Measurements from ENCODE around the gene GPR137C. TPM values are rescaled to one million over a fixed set of nuclear protein-coding genes. Genes with fewer than 3 reads are reported as not detected.

The GPR137C gene
- total RNA-seq, 3 donors from 2014 or later = 0.43 to 0.82 (median 0.51) TPM

- no peak for TF ChIP-seq CTCF (IDR thresholded peaks at IDR 0.05)
- Histone ChIP-seq H3K4me3 (no peak overlapping the region), H3K36me3 (ENCODE audit: low read depth) (no peaks in the 10 kb centered on the region), H3K4me1 (ENCODE audit: low read depth) (peaks cover 2% of the 10 kb centered on the region), H3K9me3 (no peaks in the 10 kb centered on the region)
- no peak for ATAC-seq
- DNase-seq = no peak
- intact Hi-C loops (cut with DNase I, micrococcal nuclease) = no loop called here
Measured at GRCh38 chr14:52527052-52527451, 25.6 kb upstream of the GPR137C start.

DNA sequence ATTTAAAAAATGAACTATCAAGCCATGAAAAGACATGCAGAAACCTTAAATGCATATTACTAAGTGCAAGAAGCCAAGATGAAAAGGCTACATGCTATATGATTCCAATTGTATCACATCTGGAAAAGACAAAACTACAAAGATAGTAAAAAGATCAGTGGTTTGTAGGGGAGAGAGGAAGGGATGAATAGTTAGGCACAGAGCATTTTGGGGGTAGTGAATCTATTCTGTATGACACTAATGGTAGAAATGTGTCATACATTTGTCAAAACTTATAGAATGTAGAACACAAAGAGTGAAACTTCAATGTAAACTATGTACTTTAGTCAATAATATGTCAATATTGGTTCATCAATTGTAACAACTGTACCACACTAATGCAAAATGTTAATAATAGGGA is 21.2 kb upstream of the GPR137C start:
- no peak for DNase-seq
- intact Hi-C loops (cut with DNase I, micrococcal nuclease) = no loop called here

DNA sequence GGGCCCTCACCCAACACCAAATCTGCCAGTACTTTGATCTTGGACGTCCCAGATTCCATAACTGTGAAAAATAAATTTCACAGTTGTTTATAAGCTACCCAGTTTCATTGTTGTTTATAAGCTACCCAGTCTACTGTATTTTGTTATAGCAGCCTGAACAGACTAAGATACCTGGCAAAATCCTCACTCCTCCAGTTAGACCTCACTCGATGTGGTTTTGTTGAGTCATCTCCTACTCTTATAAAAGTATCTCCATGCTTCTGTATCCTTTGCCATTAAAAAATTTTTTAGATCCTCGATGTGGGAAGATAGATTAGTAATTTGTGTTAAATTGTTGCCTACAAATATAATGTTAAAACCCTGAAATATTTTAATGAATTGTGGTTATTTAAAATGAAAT is 16.4 kb upstream of the GPR137C start:
- no peaks in the 10 kb centered on the region for H3K9me3 ChIP-seq
- no peak for TF ChIP-seq CTCF (IDR thresholded peaks at IDR 0.05)
- H3K4me3 ChIP-seq = no peak overlapping the region
- H3K36me3 ChIP-seq (ENCODE audit: low read depth) = no peaks in the 10 kb centered on the region
- ATAC-seq (no peak), DNase-seq (no peak)
- intact Hi-C loops (cut with DNase I, micrococcal nuclease) = no loop called here
- no peaks in the 10 kb centered on the region for H3K4me1 ChIP-seq (ENCODE audit: low read depth)

More for the DNA sequence above, 21.2 kb upstream of the GPR137C start:
- ATAC-seq = no peak
- H3K36me3 ChIP-seq (ENCODE audit: low read depth) = no peaks in the 10 kb centered on the region
- no peaks in the 10 kb centered on the region for H3K9me3 ChIP-seq
- no peaks in the 10 kb centered on the region for H3K4me1 ChIP-seq (ENCODE audit: low read depth)
- no peak overlapping the region for H3K4me3 ChIP-seq
- no peak for TF ChIP-seq CTCF (IDR thresholded peaks at IDR 0.05)

DNA sequence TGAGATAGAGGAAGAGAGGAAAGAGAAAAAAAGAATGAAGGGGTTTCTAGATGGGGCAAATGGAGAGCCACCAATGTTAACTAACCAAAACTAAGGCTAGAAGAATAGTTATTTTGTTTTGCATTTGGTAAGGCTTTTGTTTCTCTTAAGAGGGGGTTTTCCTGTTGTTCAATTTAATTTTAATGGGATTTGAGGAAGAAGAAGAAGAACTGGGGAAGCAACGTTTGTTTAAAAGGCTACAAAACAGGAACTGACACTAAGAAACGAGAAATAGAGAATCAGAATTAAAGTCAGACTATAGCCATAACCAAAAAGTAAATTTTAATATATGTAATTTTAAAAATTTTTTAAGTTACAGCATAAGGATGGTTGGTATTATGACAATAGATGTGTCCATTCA is 14.0 kb upstream of the GPR137C start:
- Histone ChIP-seq H3K4me3 (no peak overlapping the region), H3K9me3 (no peaks in the 10 kb centered on the region), H3K36me3 (ENCODE audit: low read depth) (no peaks in the 10 kb centered on the region), H3K4me1 (ENCODE audit: low read depth) (no peaks in the 10 kb centered on the region)
- intact Hi-C loops (cut with DNase I, micrococcal nuclease) = no loop called here
- DNase-seq = no peak
- no peak for ATAC-seq
- no peak for TF ChIP-seq CTCF (IDR thresholded peaks at IDR 0.05)

DNA sequence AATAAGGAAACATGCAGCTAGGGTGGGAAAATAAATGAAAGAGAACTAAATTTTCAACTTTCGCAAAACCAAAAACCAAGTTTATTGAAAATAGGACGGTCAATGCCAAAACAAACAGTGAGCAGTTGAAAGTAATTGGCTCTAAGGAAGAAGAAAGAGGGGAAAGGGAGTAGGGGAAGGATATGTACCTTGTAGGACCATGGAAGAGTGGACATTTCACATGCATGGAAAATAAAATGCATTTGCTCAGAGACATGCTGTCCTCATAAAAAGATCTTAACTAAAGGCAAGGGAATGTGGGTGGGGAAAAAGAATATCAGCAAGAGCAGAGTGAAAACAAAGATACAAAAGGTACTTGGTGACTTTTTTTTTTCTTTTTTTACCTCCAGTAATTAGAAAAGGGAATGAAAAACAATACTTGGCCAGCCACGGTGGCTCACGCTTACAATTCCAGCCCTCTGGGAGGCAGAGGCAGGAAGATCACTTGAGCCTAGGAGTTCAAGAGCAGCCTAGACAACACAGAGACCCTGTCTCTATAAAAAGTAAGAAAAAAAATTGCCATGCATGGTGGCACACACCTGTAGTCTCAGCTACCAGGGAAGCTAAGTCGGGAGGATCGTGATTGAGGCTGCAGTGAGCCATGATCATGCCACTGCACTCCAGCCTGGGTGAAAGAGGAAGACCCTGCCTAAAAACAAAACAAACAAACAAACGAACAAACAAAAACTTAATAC is 6.9 kb upstream of the GPR137C start:
- no peak for DNase-seq
- TF ChIP-seq CTCF (IDR thresholded peaks at IDR 0.05) = no peak
- Histone ChIP-seq H3K9me3 (no peaks in the 10 kb centered on the region), H3K4me3 (no peak overlapping the region), H3K4me1 (ENCODE audit: low read depth) (peaks cover 2% of the 10 kb centered on the region), H3K36me3 (ENCODE audit: low read depth) (no peaks in the 10 kb centered on the region)
- ATAC-seq = no peak
- intact Hi-C loops (cut with DNase I, micrococcal nuclease) = no loop called here

DNA sequence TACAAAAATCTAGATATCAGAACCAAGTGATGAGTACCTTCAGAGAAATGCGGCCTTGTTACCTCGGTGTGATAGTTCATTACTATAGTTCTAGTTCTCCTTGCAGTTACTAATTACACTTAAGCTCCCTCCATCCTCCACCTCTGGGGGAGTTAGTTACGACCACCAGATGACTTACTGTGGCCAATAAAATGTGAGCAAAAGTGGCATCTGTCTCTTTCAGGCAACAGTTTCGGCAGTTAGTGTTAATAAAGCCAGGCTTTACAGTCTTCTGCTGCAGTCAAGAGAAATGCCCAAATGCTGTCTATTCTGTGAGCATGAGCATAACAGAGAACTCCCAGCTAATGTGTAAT is 6.3 kb upstream of the GPR137C start:
- Histone ChIP-seq H3K9me3 (no peaks in the 10 kb centered on the region), H3K36me3 (ENCODE audit: low read depth) (no peaks in the 10 kb centered on the region), H3K4me3 (no peak overlapping the region), H3K4me1 (ENCODE audit: low read depth) (peaks cover 5% of the 10 kb centered on the region)
- DNase-seq (no peak), ATAC-seq (no peak)
- intact Hi-C loops (cut with DNase I, micrococcal nuclease) = no loop called here
- no peak for TF ChIP-seq CTCF (IDR thresholded peaks at IDR 0.05)

All from mucosa of descending colon (tissue), 3 donors.